NB4 (cell line): ENCODE measurements around the gene ARF3.

Experiments used
- CTCF ChIP-seq: IDR thresholded peaks from one replicate; pipeline ENCODE4 v1.5.1; 2012; ENCODE audit warnings: low read depth, low read length
- MAX ChIP-seq: IDR thresholded peaks from 2 replicates; pipeline ENCODE4 v1.6.1; 2011; ENCODE audit warnings: low read depth, low read length
- POLR2A ChIP-seq: IDR thresholded peaks from 2 replicates; pipeline ENCODE4 v1.6.1; 2011; ENCODE audit warnings: mild to moderate bottlenecking; ENCODE audit not compliant: insufficient read length; ENCODE audit errors: extremely low read depth

GRCh38 chr12:48910196-48910595 is 47.1 kb downstream of the ARF3 start:
- no peak for TF ChIP-seq CTCF
- no peak for TF ChIP-seq POLR2A
- TF ChIP-seq MAX, result no peak
